Measurements from ENCODE around the gene AP2A2. TPM values are rescaled to one million over a fixed set of nuclear protein-coding genes. Genes with fewer than 3 reads are reported as not detected.

AP2A2 gene
- total and polyA plus RNA-seq, 2 of the 4 experiments (the other 2 are of a cell fraction): 19.9 to 49.0 TPM

- Histone ChIP-seq H3K27me3 (ENCODE audit: control insufficient read depth, insufficient read depth, low read length) (no peaks in the 10 kb centered on the region), H3K56ac (ENCODE audit: extremely low read depth, insufficient read depth, low read length) (no peak overlapping the region), H3K14ac (replicated peaks; ENCODE audit: low read depth, low read length) (no peak overlapping the region), H2AK9ac (replicated peaks; ENCODE audit: low read depth, low read length, poor library complexity) (no peak overlapping the region), H2BK15ac (ENCODE audit: low read depth, low read length) (no peak overlapping the region), H3K9ac (ENCODE audit: low read depth, low read length) (no peak overlapping the region; the same call in 1 of the 2 replicates), H3K23ac (ENCODE audit: low read depth, low read length) (no peak overlapping the region), H4K8ac (ENCODE audit: low read depth in 2 of 2, low read length in 2 of 2) (no peak overlapping the region), H4K20me1 (ENCODE audit: insufficient read depth, low read length) (peaks cover 77% of the 10 kb centered on the region), H3K4ac (ENCODE audit: low read depth, low read length) (no peak overlapping the region), H2BK120ac (ENCODE audit: low read depth, low read length) (no peak overlapping the region), H3K9me1 (ENCODE audit: insufficient read depth, low read length) (peaks cover 19% of the 10 kb centered on the region), H2AK5ac (ENCODE audit: low read depth, low read length) (no peak overlapping the region), H3K4me2 (ENCODE audit: low read depth, low read length) (no peak overlapping the region), H3K4me1 (ENCODE audit: control insufficient read depth, insufficient read depth, low read length) (peaks cover 8% of the 10 kb centered on the region), H4K91ac (ENCODE audit: insufficient read depth, low read depth, low read length) (no peak overlapping the region), H3K27ac (ENCODE audit: insufficient read depth, low read length) (no peak overlapping the region), H4K5ac (ENCODE audit: low read depth, low read length) (no peak overlapping the region), H2BK5ac (ENCODE audit: low read depth, low read length, poor library complexity, severe bottlenecking) (no peak overlapping the region), H3K18ac (ENCODE audit: low read depth, low read length) (no peak overlapping the region), H3K9me3 (ENCODE audit: control insufficient read depth, insufficient read depth, low read length) (no peaks in the 10 kb centered on the region), H2AFZ (replicated peaks; ENCODE audit: low read length, poor library complexity) (no peak overlapping the region), H3K79me1 (ENCODE audit: low read depth in 1 of 2, low read length in 2 of 2) (peaks cover 19 to 80% of the 10 kb centered on the region in 2 experiments), H3K4me3 (ENCODE audit: insufficient read depth, low read depth, low read length) (no peak overlapping the region), H3K36me3 (ENCODE audit: control insufficient read depth, insufficient read depth, low read length) (peaks cover 12% of the 10 kb centered on the region), H2BK20ac (ENCODE audit: low read depth, low read length) (no peak overlapping the region)
- in situ Hi-C loops (cut with MboI; ENCODE audit: low sequenced_read_pairs) (no loop called here), intact Hi-C loops (cut with micrococcal nuclease) (loop anchor here (5.0 kb wide), 1 partner anchor 36 kb away; no protein-coding TSS in a partner anchor), dilution Hi-C loops (cut with HindIII; ENCODE audit: low sequenced_read_pairs, unreplicated experiment) (no loop called here)
- no peak for TF ChIP-seq POLR2A (IDR thresholded peaks at IDR 0.05; ENCODE audit: low read depth, low read length)
- no peak for TF ChIP-seq CHD1 (IDR thresholded peaks at IDR 0.05; ENCODE audit: low read depth, low read length)
- TF ChIP-seq CEBPB (IDR thresholded peaks at IDR 0.05; ENCODE audit: low read depth, low read length): no peak
- TF ChIP-seq USF2 (IDR thresholded peaks at IDR 0.05; ENCODE audit: low read depth, low read length): no peak
- TF ChIP-seq MXI1 (IDR thresholded peaks at IDR 0.05; ENCODE audit: borderline replicate concordance, low read depth, low read length): no peak
- no peak for TF ChIP-seq RFX5 (IDR thresholded peaks at IDR 0.05; ENCODE audit: low read depth, low read length)
- no peak for TF ChIP-seq CTCF (conservative IDR thresholded peaks at IDR 0.05; ENCODE audit: low read depth, low read length)
- no peak for TF ChIP-seq BHLHE40 (IDR thresholded peaks at IDR 0.05; ENCODE audit: low read depth, low read length)
- no peak for TF ChIP-seq MAZ (IDR thresholded peaks at IDR 0.05; ENCODE audit: borderline replicate concordance, low read depth, low read length)
- no peak for TF ChIP-seq ELK1 (IDR thresholded peaks at IDR 0.05; ENCODE audit: borderline replicate concordance, low read depth, low read length)
- DNase-seq (no peak), ATAC-seq (ENCODE audit: low read depth) (no peak)
- CTCF ChIA-PET: no interaction called here
- POLR2A ChIA-PET (ENCODE audit: unreplicated experiment): no interaction called here
- BruUV-seq (replicated peaks): no TSS peak
- WGBS, 2 experiments (ENCODE audit: extremely low coverage in 2 of 2, insufficient read length in 1 of 2): no CpG with 5 or more reads among the region's 3 CpGs
These were observed 5.7 kb downstream of the AP2A2 start for GRCh38 chr11:931385-931784.

All from IMR-90 (cell line).